ENCODE data around the gene HJV. TPM values are rescaled to one million over a fixed set of nuclear protein-coding genes. Genes with fewer than 3 reads are reported as not detected.
A peak's percentile ranks its signal among the peaks of the same experiment; 100 is the strongest.

HJV gene
- total and polyA plus RNA-seq, 7 donors: 38.1 to 354 (median 312) TPM

GRCh38 chr1:145972580-145972979 lies 49.0 kb downstream of the HJV start:
- no peak for ATAC-seq
- TF ChIP-seq CTCF (IDR thresholded peaks at IDR 0.05): no peak
- H3K4me1 ChIP-seq: peaks cover 4% of the 10 kb centered on the region
- DNase-seq: peak in 1 of 2 donors; percentile 11
- WGBS, 3 donors: 81 to 84% (median 84%) methylated on average over 7 of the region's 7 CpGs
- no peak overlapping the region for H3K27ac ChIP-seq
- intact Hi-C loops (cut with DNase I): no loop called here
- H3K9me3 ChIP-seq: peaks cover under 1% of the 10 kb centered on the region
- no peaks in the 10 kb centered on the region for H3K27me3 ChIP-seq (ENCODE audit: insufficient read depth in 3 of 3, low read length in 2 of 3)
- no peak overlapping the region for H3K4me3 ChIP-seq
- peaks cover 0 to 18% of the 10 kb centered on the region in 2 donors for H3K36me3 ChIP-seq (ENCODE audit: insufficient read depth in 1 of 2, low read depth in 1 of 2)

Other genes starting within 250 kb of the HJV start
- gene RNF115, start 197.6 kb downstream of the HJV start, total RNA-seq: 10 to 100 TPM; 44.5 to 81.6 (median 62.8) TPM
- 10 to 100 TPM in 2 of 3 donors, 1 to 10 TPM in 1; 3.2 to 52.6 (median 24.9) TPM for gene RNF115, start 197.6 kb downstream of the HJV start, polyA plus RNA-seq
- gene POLR3C, start 197.5 kb downstream of the HJV start, total RNA-seq: 10 to 100 TPM; 13.2 to 21.8 (median 18.9) TPM
- gene POLR3C, start 197.5 kb downstream of the HJV start, polyA plus RNA-seq: 10 to 100 TPM in 1 of 3 donors, 1 to 10 TPM in 2; 8.6 to 16.8 (median 9.9) TPM
- gene NUDT17, start 176.1 kb downstream of the HJV start, total RNA-seq: 1 to 10 TPM; 1.4 to 2.9 (median 1.7) TPM
- 1 to 10 TPM; 1.6 to 2.7 (median 1.9) TPM for gene NUDT17, start 176.1 kb downstream of the HJV start, polyA plus RNA-seq
- gene PIAS3, start 162.7 kb downstream of the HJV start, total RNA-seq: 10 to 100 TPM in 3 of 4 donors, 1 to 10 TPM in 1; 9.7 to 18.2 (median 15.3) TPM
- gene PIAS3, start 162.7 kb downstream of the HJV start, polyA plus RNA-seq: 10 to 100 TPM; 14.4 to 26.2 (median 19.1) TPM
- 1 to 10 TPM; 2.6 to 6.0 (median 4.6) TPM for gene ANKRD35, start 135.9 kb downstream of the HJV start, total RNA-seq
- 10 to 100 TPM in 1 of 3 donors, 1 to 10 TPM in 2; 3.1 to 16.5 (median 7.8) TPM for gene ANKRD35, start 135.9 kb downstream of the HJV start, polyA plus RNA-seq
- 10 to 100 TPM in 1 of 4 donors, 1 to 10 TPM in 3; 1.0 to 18.0 (median 5.4) TPM for gene ITGA10, start 111.7 kb downstream of the HJV start, total RNA-seq
- gene ITGA10, start 111.7 kb downstream of the HJV start, polyA plus RNA-seq: 10 to 100 TPM in 1 of 3 donors, 1 to 10 TPM in 2; 1.4 to 24.8 (median 1.7) TPM
- 10 to 100 TPM; 19.3 to 36.3 (median 23.1) TPM for gene PEX11B, start 103.0 kb downstream of the HJV start, total RNA-seq
- gene PEX11B, start 103.0 kb downstream of the HJV start, polyA plus RNA-seq: 10 to 100 TPM; 22.8 to 34.8 (median 29.4) TPM
- gene RBM8A, start 94.3 kb downstream of the HJV start, total RNA-seq: 100 to 1,000 TPM in 3 of 4 donors, 10 to 100 TPM in 1; 82.9 to 254 (median 174) TPM
- gene RBM8A, start 94.3 kb downstream of the HJV start, polyA plus RNA-seq: 100 to 1,000 TPM; 193 to 527 (median 243) TPM
- 10 to 100 TPM; 14.6 to 59.7 (median 38.0) TPM for gene LIX1L, start 63.7 kb downstream of the HJV start, total RNA-seq
- 10 to 100 TPM; 23.5 to 36.9 (median 28.1) TPM for gene LIX1L, start 63.7 kb downstream of the HJV start, polyA plus RNA-seq
- 10 to 100 TPM in 1 of 4 donors, 1 to 10 TPM in 2, under 1 TPM in 1; 0.42 to 12.3 (median 4.9) TPM for gene ANKRD34A, start 57.2 kb downstream of the HJV start, total RNA-seq
- 10 to 100 TPM in 1 of 3 donors, 1 to 10 TPM in 2; 6.6 to 14.7 (median 7.4) TPM for gene ANKRD34A, start 57.2 kb downstream of the HJV start, polyA plus RNA-seq
- gene POLR3GL, start 57.0 kb downstream of the HJV start, total RNA-seq: 10 to 100 TPM; 30.5 to 62.5 (median 48.9) TPM
- 100 to 1,000 TPM in 1 of 3 donors, 10 to 100 TPM in 2; 59.9 to 139 (median 98.1) TPM for gene POLR3GL, start 57.0 kb downstream of the HJV start, polyA plus RNA-seq
- 1,000 to 10,000 TPM in 3 of 4 donors, 100 to 1,000 TPM in 1; 887 to 2,747 (median 1,374) TPM for gene TXNIP, start 25.2 kb downstream of the HJV start, total RNA-seq
- gene TXNIP, start 25.2 kb downstream of the HJV start, polyA plus RNA-seq: 1,000 to 10,000 TPM; 1,253 to 1,929 (median 1,863) TPM
- 1 to 10 TPM in 3 of 4 donors, under 1 TPM in 1; 0.86 to 2.4 (median 1.4) TPM for gene NBPF10, start 123.1 kb upstream of the HJV start, total RNA-seq
- 1 to 10 TPM in 1 of 3 donors, under 1 TPM in 2; 0.37 to 1.3 (median 0.43) TPM for gene NBPF10, start 123.1 kb upstream of the HJV start, polyA plus RNA-seq
- 10 to 100 TPM in 3 of 4 donors, 1 to 10 TPM in 1; 9.8 to 22.6 (median 10.6) TPM for gene NOTCH2NLA, start 207.3 kb upstream of the HJV start, total RNA-seq
- gene NOTCH2NLA, start 207.3 kb upstream of the HJV start, polyA plus RNA-seq: 10 to 100 TPM in 2 of 3 donors, 1 to 10 TPM in 1; 7.9 to 43.7 (median 10.6) TPM